Measurements from ENCODE around the gene CLDN6.

DNA sequence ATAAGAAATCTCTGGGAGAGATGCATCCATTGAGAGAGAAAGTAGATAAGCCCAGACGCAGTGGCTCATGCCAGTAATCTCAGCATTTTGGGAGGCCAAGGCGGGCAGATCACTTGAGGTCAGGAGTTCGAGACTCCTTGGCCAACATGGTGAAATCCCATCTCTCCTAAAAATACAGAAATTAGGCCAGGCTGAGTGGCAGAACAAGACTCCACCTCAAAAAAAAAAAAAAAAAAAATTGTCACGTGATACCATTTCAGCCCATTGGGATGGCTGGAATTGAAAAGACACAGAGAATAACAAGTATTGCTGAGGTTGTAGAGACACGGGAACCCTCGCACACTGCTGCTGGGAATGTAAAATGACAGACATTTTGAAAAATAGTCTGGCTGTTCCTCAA, 44.6 kb upstream of the CLDN6 start:
- TF ChIP-seq ZNF720 (CRISPR knock-in tag; IDR thresholded peaks at IDR 0.05) (no peak), TAF1 (CRISPR knock-in tag; IDR thresholded peaks at IDR 0.05) (no peak), FOXA1 (IDR thresholded peaks at IDR 0.05) (no peak), FOXA1 (CRISPR knock-in tag; IDR thresholded peaks at IDR 0.05) (no peak), FOXJ3 (CRISPR knock-in tag; IDR thresholded peaks at IDR 0.05; ENCODE audit: borderline replicate concordance) (no peak), ZNF709 (CRISPR knock-in tag; IDR thresholded peaks at IDR 0.05) (no peak)
